Mucosa of descending colon (tissue), 3 donors: ENCODE results near the gene ZNF81. TPM values are rescaled to one million over a fixed set of nuclear protein-coding genes. Genes with fewer than 3 reads are reported as not detected.
A peak's percentile ranks its signal among the peaks of the same experiment; 100 is the strongest.
"Not testable (repeated sequence)": the region's sequence is repeated elsewhere in the genome, so short reads cannot be mapped to it uniquely, and the experiment has no call there.

Experiments
- ATAC-seq: fragments of 200-7000 bp; cut with Tn5 transposase; one replicate; pipeline ENCODE4 v1.9.1; 2020; ENCODE audit warnings: mild to moderate bottlenecking, moderate library complexity
- DNase-seq, 3 donors: peaks; one replicate each; pipeline ENCODE4 v3.0.0-alpha.2; 2020
- H3K36me3 ChIP-seq: fragments of 200-600 bp; one replicate; pipeline ENCODE4 v1.8.0; 2021; ENCODE audit warnings: low read depth, mild to moderate bottlenecking
- H3K4me1 ChIP-seq: fragments of 200-600 bp; one replicate; pipeline ENCODE4 v1.8.0; 2021; ENCODE audit warnings: low read depth, mild to moderate bottlenecking
- H3K4me3 ChIP-seq: fragments of 200-600 bp; one replicate; pipeline ENCODE4 v1.8.0; 2021; ENCODE audit warnings: mild to moderate bottlenecking
- H3K9me3 ChIP-seq: fragments of 200-600 bp; one replicate; pipeline ENCODE4 v1.8.0; 2021; ENCODE audit warnings: mild to moderate bottlenecking
- intact Hi-C, 2 donors: fragments of 100-400 bp; cut with DNase I in 1 of 2; cut with micrococcal nuclease in 1 of 2; formaldehyde crosslinking; loops; one replicate each; pipeline versions ENCODE4 v1.11.0 to v1.11.1; 2022; cut with DNase I, micrococcal nuclease
- total RNA-seq, 3 donors: library from RNA; stranded (reverse); fragmentation: NEBNext Ultra II Directional in 2 of 3; extraction: Animal tissue kit (Norgen Biotek cat#: 25700) in 2 of 3; gene quantifications; one replicate each; pipeline versions ENCODE4 v1.2.1 to v1.2.4, GENCODE V29; 2021 to 2023
- TF ChIP-seq, protein P1 (sequence below): fragments of 200-600 bp; IDR thresholded peaks from one replicate; pipeline ENCODE4 v1.8.0; 2022; ENCODE audit warnings: antibody characterized with exemption, mild to moderate bottlenecking
- donor health status: DM: no; HTN: no; CAD: no; lungs with moderate emphysema.
- donor health status: DM: no; HTN: no; CAD: no.
- donor health status: DM: no; HTN: yes; CAD: no.

Gene ZNF81
- total RNA-seq, 3 donors from 2014 or later: 11.1 to 18.3 (median 12.9) TPM

- intact Hi-C loops: no loop called here
- Histone ChIP-seq H3K9me3 (no peaks in the 10 kb centered on the region), H3K36me3 (no peaks in the 10 kb centered on the region), H3K4me3 (no peak overlapping the region), H3K4me1 (no peaks in the 10 kb centered on the region)
- TF ChIP-seq, protein P1, sequence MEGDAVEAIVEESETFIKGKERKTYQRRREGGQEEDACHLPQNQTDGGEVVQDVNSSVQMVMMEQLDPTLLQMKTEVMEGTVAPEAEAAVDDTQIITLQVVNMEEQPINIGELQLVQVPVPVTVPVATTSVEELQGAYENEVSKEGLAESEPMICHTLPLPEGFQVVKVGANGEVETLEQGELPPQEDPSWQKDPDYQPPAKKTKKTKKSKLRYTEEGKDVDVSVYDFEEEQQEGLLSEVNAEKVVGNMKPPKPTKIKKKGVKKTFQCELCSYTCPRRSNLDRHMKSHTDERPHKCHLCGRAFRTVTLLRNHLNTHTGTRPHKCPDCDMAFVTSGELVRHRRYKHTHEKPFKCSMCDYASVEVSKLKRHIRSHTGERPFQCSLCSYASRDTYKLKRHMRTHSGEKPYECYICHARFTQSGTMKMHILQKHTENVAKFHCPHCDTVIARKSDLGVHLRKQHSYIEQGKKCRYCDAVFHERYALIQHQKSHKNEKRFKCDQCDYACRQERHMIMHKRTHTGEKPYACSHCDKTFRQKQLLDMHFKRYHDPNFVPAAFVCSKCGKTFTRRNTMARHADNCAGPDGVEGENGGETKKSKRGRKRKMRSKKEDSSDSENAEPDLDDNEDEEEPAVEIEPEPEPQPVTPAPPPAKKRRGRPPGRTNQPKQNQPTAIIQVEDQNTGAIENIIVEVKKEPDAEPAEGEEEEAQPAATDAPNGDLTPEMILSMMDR: no peak
- DNase-seq: no peak
- no peak for ATAC-seq
These were observed 104.7 kb downstream of the ZNF81 start for GRCh38 chrX:47941423-47941822.

DNA sequence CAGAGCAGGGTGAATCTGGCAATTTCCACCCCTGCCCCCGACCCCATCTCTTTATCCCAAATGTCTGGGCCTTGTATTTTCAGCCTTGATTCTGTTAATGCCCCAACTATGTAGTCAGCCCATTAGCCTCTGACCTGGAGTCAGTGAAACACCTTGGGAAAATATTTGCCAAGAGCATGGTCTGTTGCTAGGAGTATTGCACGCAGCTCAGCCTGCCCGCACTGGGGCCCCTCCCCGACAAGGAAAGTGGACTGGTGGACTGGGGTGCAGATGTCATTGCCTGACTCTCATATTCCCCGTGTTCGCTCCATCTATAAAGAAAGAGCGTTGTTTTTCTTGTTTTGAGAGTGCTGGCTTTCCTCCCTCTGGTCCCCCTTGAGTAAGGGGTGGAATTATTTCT is 118.6 kb downstream of the ZNF81 start:
- intact Hi-C loops, H3K4me1 ChIP-seq, H3K9me3 ChIP-seq, DNase-seq, H3K36me3 ChIP-seq, H3K4me3 ChIP-seq: not testable (repeated sequence)
- peak; percentile 36 for ATAC-seq

DNA sequence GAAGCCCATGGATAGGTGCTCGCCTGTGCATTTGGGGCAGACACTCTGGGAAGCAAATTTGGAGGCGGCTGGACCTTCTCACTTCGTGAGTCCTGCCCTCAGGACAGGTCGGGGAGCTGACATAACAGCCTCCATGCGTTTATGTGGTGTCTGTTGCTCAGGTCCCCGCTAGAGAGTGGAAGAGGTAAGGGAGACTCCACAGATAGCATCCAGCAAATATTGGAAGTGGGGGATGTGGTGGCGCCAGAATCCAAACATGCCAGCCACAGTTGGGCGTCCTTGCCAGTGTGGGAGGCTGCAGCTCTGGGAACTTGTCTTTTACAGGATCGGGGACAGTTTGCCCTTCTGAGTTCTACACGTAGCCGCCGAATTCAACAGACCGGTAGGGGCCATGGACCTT is 119.3 kb downstream of the ZNF81 start:
- H3K36me3 ChIP-seq: no peaks in the 10 kb centered on the region
- no peak overlapping the region for H3K4me3 ChIP-seq
- intact Hi-C loops: no loop called here
- no peak for DNase-seq
- H3K9me3 ChIP-seq: no peaks in the 10 kb centered on the region
- H3K4me1 ChIP-seq: no peaks in the 10 kb centered on the region
- no peak for ATAC-seq
- TF ChIP-seq, protein P1: no peak

- H3K4me1 ChIP-seq, H3K36me3 ChIP-seq, H3K4me3 ChIP-seq, intact Hi-C loops, ATAC-seq, H3K9me3 ChIP-seq, DNase-seq: not testable (repeated sequence)
These were observed 121.5 kb downstream of the ZNF81 start for GRCh38 chrX:47958206-47958605.

DNA sequence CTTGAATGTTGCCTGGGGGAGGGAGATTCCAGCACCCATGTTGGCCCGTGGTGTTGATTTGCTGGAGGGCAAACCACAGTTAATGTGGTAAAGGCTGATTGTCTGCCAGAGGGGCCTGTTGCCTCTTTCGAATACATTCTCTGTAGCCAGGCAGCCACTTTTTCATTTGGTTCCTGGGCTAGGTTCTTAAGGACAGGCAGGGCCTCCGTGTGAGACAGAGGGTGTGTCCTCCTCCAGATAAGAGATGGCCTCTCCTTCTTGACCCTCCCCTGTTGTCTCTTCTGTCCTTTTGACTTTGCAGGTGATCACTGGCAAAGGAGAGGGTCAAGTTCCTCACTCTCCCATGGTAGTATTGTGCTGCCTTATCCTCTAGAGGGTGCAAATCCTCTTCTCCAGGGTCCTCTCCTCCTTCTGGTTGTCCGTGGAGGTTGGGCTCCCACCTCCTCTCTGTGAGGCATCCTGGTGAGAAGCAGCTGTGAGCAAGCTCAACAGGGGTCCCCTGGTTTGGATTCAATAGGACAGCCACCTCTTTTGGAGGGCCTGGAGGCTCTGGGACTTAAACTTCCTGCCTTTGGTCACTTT is 122.2 kb downstream of the ZNF81 start:
- DNase-seq: no peak
- ATAC-seq: peak; percentile 56
- Histone ChIP-seq H3K36me3 (no peaks in the 10 kb centered on the region), H3K4me1 (no peaks in the 10 kb centered on the region), H3K9me3 (no peaks in the 10 kb centered on the region), H3K4me3 (no peak overlapping the region)
- intact Hi-C loops: no loop called here
- TF ChIP-seq, protein P1: no peak

GRCh38 chrX:47960406-47960805 is 123.7 kb downstream of the ZNF81 start:
- H3K4me3 ChIP-seq: no peak overlapping the region

GRCh38 chrX:47961830-47962229 is 125.1 kb downstream of the ZNF81 start:
- not testable (repeated sequence) for ATAC-seq

More at GRCh38 chrX:47960406-47960805, 123.7 kb downstream of the ZNF81 start:
- Histone ChIP-seq H3K9me3 (no peaks in the 10 kb centered on the region), H3K4me1 (no peaks in the 10 kb centered on the region), H3K36me3 (no peaks in the 10 kb centered on the region)
- DNase-seq (no peak), ATAC-seq (no peak)
- intact Hi-C loops: no loop called here
- TF ChIP-seq, protein P1: no peak

GRCh38 chrX:47965526-47965925 is 128.8 kb downstream of the ZNF81 start:
- intact Hi-C loops, H3K36me3 ChIP-seq, H3K4me1 ChIP-seq, DNase-seq, H3K4me3 ChIP-seq, ATAC-seq, H3K9me3 ChIP-seq: not testable (repeated sequence)

More at GRCh38 chrX:47961830-47962229, 125.1 kb downstream of the ZNF81 start:
- H3K4me3 ChIP-seq, H3K4me1 ChIP-seq, H3K36me3 ChIP-seq, DNase-seq, H3K9me3 ChIP-seq, intact Hi-C loops: not testable (repeated sequence)
